Trophoblast cell (in vitro differentiated cells and primary cell): Measurements from ENCODE around the gene GSG1.
A peak's percentile ranks its signal among the peaks of the same experiment; 100 is the strongest.

Experiments used
- DNase-seq, 2 donors: peaks; one replicate each; pipeline ENCODE4 v3.0.0-alpha.2; 2016
- H2AFZ ChIP-seq: 2 replicates; pipeline ENCODE4 v1.6.1; 2013; ENCODE audit warnings: low read length, moderate library complexity, mild to moderate bottlenecking; ENCODE audit not compliant: insufficient read depth, poor library complexity
- H2AK5ac ChIP-seq: 2 replicates; pipeline ENCODE4 v1.6.1; 2013; ENCODE audit warnings: mild to moderate bottlenecking, low read length
- H2BK120ac ChIP-seq: 2 replicates; pipeline ENCODE4 v1.6.1; 2013; ENCODE audit warnings: low read length, mild to moderate bottlenecking, moderate library complexity; ENCODE audit not compliant: insufficient read depth, poor library complexity
- H2BK12ac ChIP-seq: 2 replicates; pipeline ENCODE4 v1.6.1; 2013; ENCODE audit warnings: mild to moderate bottlenecking, low read length, moderate library complexity
- H2BK5ac ChIP-seq: 2 replicates; pipeline ENCODE4 v1.6.1; 2013; ENCODE audit warnings: low read length, low read depth, moderate library complexity, mild to moderate bottlenecking; ENCODE audit not compliant: poor library complexity
- H3K14ac ChIP-seq: 2 replicates; pipeline ENCODE4 v1.6.1; 2013; ENCODE audit warnings: mild to moderate bottlenecking, low read length
- H3K18ac ChIP-seq: 2 replicates; pipeline ENCODE4 v1.6.1; 2013; ENCODE audit warnings: mild to moderate bottlenecking, low read length
- H3K23ac ChIP-seq: 2 replicates; pipeline ENCODE4 v1.6.1; 2013; ENCODE audit warnings: low read length
- H3K27ac ChIP-seq: 2 replicates; pipeline ENCODE4 v1.5.1; 2013; ENCODE audit warnings: low read depth, mild to moderate bottlenecking, inconsistent platforms, low read length, moderate library complexity
- H3K27me3 ChIP-seq: 2 replicates; pipeline ENCODE4 v1.6.1; 2013; ENCODE audit warnings: inconsistent platforms, mild to moderate bottlenecking, low read length, moderate library complexity; ENCODE audit not compliant: insufficient read depth
- H3K36me3 ChIP-seq, 2 experiments: 1 replicate in 1 of 2; 2 replicates in 1 of 2; pipeline ENCODE4 v1.6.1; 2013; ENCODE audit warnings: low read length in 2 of 2, mild to moderate bottlenecking in 2 of 2, moderate library complexity in 1 of 2; ENCODE audit not compliant: insufficient read depth in 2 of 2, control insufficient read depth in 1 of 2
- H3K4ac ChIP-seq: 2 replicates; pipeline ENCODE4 v1.6.1; 2013; ENCODE audit warnings: low read depth, mild to moderate bottlenecking, low read length, moderate library complexity
- H3K4me1 ChIP-seq, 2 experiments: 1 replicate in 1 of 2; 2 replicates in 1 of 2; pipeline ENCODE4 v1.6.1; 2013; ENCODE audit warnings: low read length in 2 of 2, mild to moderate bottlenecking in 2 of 2, moderate library complexity in 1 of 2; ENCODE audit not compliant: insufficient read depth in 2 of 2, control insufficient read depth in 1 of 2
- H3K4me2 ChIP-seq: 2 replicates; pipeline ENCODE4 v1.6.1; 2013; ENCODE audit warnings: inconsistent platforms, mild to moderate bottlenecking, low read length, moderate library complexity
- H3K4me3 ChIP-seq: 2 replicates; pipeline ENCODE4 v1.5.1; 2013; ENCODE audit warnings: mild to moderate bottlenecking, low read depth, low read length, inconsistent platforms
- H3K79me1 ChIP-seq: one replicate; pipeline ENCODE4 v1.6.1; 2013; ENCODE audit warnings: low read length
- H3K79me2 ChIP-seq: 2 replicates; pipeline ENCODE4 v1.6.1; 2013; ENCODE audit warnings: low read length, mild to moderate bottlenecking; ENCODE audit not compliant: control insufficient read depth, insufficient read depth, poor library complexity
- H3K9ac ChIP-seq: 2 replicates; pipeline ENCODE4 v1.6.1; 2013; ENCODE audit warnings: mild to moderate bottlenecking, low read length
- H3K9me3 ChIP-seq: 2 replicates; pipeline ENCODE4 v1.6.1; 2013; ENCODE audit warnings: low read depth, mild to moderate bottlenecking, control low read depth, inconsistent platforms, low read length; ENCODE audit not compliant: insufficient read depth
- H4K12ac ChIP-seq: 2 replicates; pipeline ENCODE4 v1.6.1; 2013; ENCODE audit warnings: low read depth, mild to moderate bottlenecking, low read length, moderate library complexity
- H4K8ac ChIP-seq: 2 replicates; pipeline ENCODE4 v1.6.1; 2013; ENCODE audit warnings: low read depth, mild to moderate bottlenecking, low read length, moderate library complexity
- H4K91ac ChIP-seq: one replicate; pipeline ENCODE4 v1.6.1; 2013; ENCODE audit warnings: low read depth, mild to moderate bottlenecking, low read length, moderate library complexity
- WGBS: extraction: QIAGEN DNeasy Blood & Tissue Kit; methylation state at CpG from one replicate; pipeline ENCODE4 v1.1.7; 2013; ENCODE audit warnings: missing lambda C conversion rate; ENCODE audit not compliant: insufficient read length, insufficient coverage; ENCODE audit errors: extremely low coverage; 5-methylcytosine and 5-hydroxymethylcytosine counted together

Gene GSG1

DNA sequence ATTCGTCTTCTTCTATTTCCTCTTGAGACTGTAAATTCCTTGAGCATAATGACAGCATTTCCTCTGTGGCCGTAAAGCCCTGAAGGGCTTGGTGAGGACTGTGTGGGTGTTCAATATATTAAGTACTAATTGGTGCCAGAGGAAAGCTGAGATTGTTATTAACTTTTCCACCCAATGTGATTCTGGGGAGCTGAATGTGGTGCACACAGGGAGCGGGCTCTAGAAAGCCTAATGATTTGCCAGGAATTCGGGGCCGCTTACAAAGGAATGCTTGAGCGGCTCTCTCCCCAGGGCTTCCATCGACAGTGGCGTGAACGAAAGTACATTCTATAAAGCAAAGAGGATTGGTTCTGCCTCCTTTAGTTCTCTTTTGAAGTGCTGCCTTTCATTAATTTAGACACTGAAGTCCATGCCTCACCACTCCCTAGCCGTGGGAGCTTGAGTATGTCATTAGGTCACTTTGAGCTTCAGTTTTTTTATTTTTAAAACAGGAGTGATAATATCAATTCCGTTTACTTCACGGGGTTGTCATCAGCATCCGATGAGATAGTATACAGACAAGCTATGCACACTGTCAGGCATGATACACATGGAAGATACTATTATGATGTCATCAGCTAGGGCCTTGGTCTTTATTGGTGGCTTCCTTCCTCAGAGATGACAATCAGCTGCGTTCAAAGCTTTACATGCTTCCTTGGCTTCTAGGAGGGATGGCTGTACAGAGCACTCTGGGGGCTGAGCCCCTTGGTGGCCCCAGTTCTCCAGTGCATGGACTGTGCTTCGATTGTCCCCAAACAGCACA, 11.0 kb upstream of the GSG1 start:
- Histone ChIP-seq H2BK12ac (peak overlapping the region; percentile 26), H3K4me2 (peak overlapping the region; percentile 26), H4K8ac (peak overlapping the region; percentile 27), H3K27me3 (no peaks in the 10 kb centered on the region), H2BK120ac (no peak overlapping the region), H3K4me1 (peaks cover 4 to 18% of the 10 kb centered on the region in 2 experiments), H3K18ac (no peak overlapping the region), H3K79me2 (no peaks in the 10 kb centered on the region), H2BK5ac (no peak overlapping the region), H3K4me3 (no peak overlapping the region), H3K23ac (no peak overlapping the region), H3K14ac (no peak overlapping the region), H3K4ac (no peak overlapping the region), H2AK5ac (no peak overlapping the region), H4K12ac (no peak overlapping the region), H4K91ac (peak overlapping the region; percentile 15), H3K9me3 (peaks cover 2% of the 10 kb centered on the region), H3K79me1 (no peaks in the 10 kb centered on the region), H3K27ac (no peak overlapping the region), H3K36me3 (no peaks in the 10 kb centered on the region), H2AFZ (no peak overlapping the region), H3K9ac (no peak overlapping the region)
- WGBS: no CpG with 5 or more reads among the region's 15 CpGs
- DNase-seq: no peak

- H3K9me3 ChIP-seq: peaks cover 2% of the 10 kb centered on the region
- H4K12ac ChIP-seq: no peak overlapping the region
- no peak overlapping the region for H3K4ac ChIP-seq
- H3K23ac ChIP-seq: no peak overlapping the region
- no peaks in the 10 kb centered on the region for H3K36me3 ChIP-seq
- H3K4me2 ChIP-seq: no peak overlapping the region
- no peak overlapping the region for H2BK5ac ChIP-seq
- H2AFZ ChIP-seq: no peak overlapping the region
- H3K27me3 ChIP-seq: no peaks in the 10 kb centered on the region
- H3K4me3 ChIP-seq: no peak overlapping the region
- peaks cover 4 to 18% of the 10 kb centered on the region in 2 experiments for H3K4me1 ChIP-seq
- H2AK5ac ChIP-seq: no peak overlapping the region
- no peak overlapping the region for H2BK120ac ChIP-seq
- no peak overlapping the region for H3K27ac ChIP-seq
- WGBS: no CpG with 5 or more reads among the region's 6 CpGs
- H3K9ac ChIP-seq: no peak overlapping the region
- H3K79me1 ChIP-seq: no peaks in the 10 kb centered on the region
- no peak overlapping the region for H3K14ac ChIP-seq
- H3K79me2 ChIP-seq: no peaks in the 10 kb centered on the region
- no peak for DNase-seq
- H4K8ac ChIP-seq: no peak overlapping the region
- H2BK12ac ChIP-seq: no peak overlapping the region
- no peak overlapping the region for H4K91ac ChIP-seq
- no peak overlapping the region for H3K18ac ChIP-seq
Measured at GRCh38 chr12:13112968-13113367, 9.5 kb upstream of the GSG1 start.

- no peak overlapping the region for H2BK120ac ChIP-seq
- no peaks in the 10 kb centered on the region for H3K27me3 ChIP-seq
- H4K91ac ChIP-seq: no peak overlapping the region
- H2BK12ac ChIP-seq: no peak overlapping the region
- H2AK5ac ChIP-seq: no peak overlapping the region
- H3K14ac ChIP-seq: no peak overlapping the region
- H4K12ac ChIP-seq: no peak overlapping the region
- no peak overlapping the region for H4K8ac ChIP-seq
- H2AFZ ChIP-seq: no peak overlapping the region
- peaks cover 4 to 8% of the 10 kb centered on the region in 2 experiments for H3K4me1 ChIP-seq
- no peak for DNase-seq
- H3K79me1 ChIP-seq: peaks cover 5% of the 10 kb centered on the region
- H3K9ac ChIP-seq: no peak overlapping the region
- H3K9me3 ChIP-seq: peaks cover 4% of the 10 kb centered on the region
- no peak overlapping the region for H3K27ac ChIP-seq
- no peaks in the 10 kb centered on the region for H3K36me3 ChIP-seq
- no peak overlapping the region for H3K4me2 ChIP-seq
- no peak overlapping the region for H3K18ac ChIP-seq
- no peak overlapping the region for H2BK5ac ChIP-seq
- H3K79me2 ChIP-seq: no peaks in the 10 kb centered on the region
- no CpG with 5 or more reads among the region's 1 CpG for WGBS
- no peak overlapping the region for H3K4ac ChIP-seq
- H3K4me3 ChIP-seq: no peak overlapping the region
- H3K23ac ChIP-seq: no peak overlapping the region
Measured at GRCh38 chr12:13106666-13107065, 3.2 kb upstream of the GSG1 start.

- Histone ChIP-seq H3K4ac (no peak overlapping the region), H3K79me1 (peaks cover 12% of the 10 kb centered on the region), H3K27ac (no peak overlapping the region), H3K4me1 (peaks cover 7 to 14% of the 10 kb centered on the region in 2 experiments), H4K8ac (no peak overlapping the region), H3K14ac (no peak overlapping the region), H4K91ac (no peak overlapping the region), H2AFZ (no peak overlapping the region), H3K79me2 (peaks cover 3% of the 10 kb centered on the region), H2BK12ac (no peak overlapping the region), H2AK5ac (no peak overlapping the region), H4K12ac (no peak overlapping the region), H3K36me3 (no peaks in the 10 kb centered on the region), H3K4me2 (no peak overlapping the region), H3K27me3 (no peaks in the 10 kb centered on the region), H3K18ac (no peak overlapping the region), H3K4me3 (no peak overlapping the region), H3K9me3 (peaks cover 4% of the 10 kb centered on the region), H3K23ac (no peak overlapping the region), H2BK5ac (no peak overlapping the region), H3K9ac (no peak overlapping the region), H2BK120ac (no peak overlapping the region)
- WGBS: no CpG with 5 or more reads among the region's 1 CpG
- DNase-seq: no peak
Measured at GRCh38 chr12:13105781-13106180, 2.3 kb upstream of the GSG1 start.
